Neural cell (in vitro differentiated cells): ENCODE results near the gene RIN3. TPM values are rescaled to one million over a fixed set of nuclear protein-coding genes. Genes with fewer than 3 reads are reported as not detected.

Source experiments
- H2AFZ ChIP-seq: fragments of 200-600, 300-800 bp; sonication (generic), shearing (Covaris generic); 2 replicates; pipeline ENCODE4 v1.6.0; 2014; ENCODE audit warnings: low read depth, mild to moderate bottlenecking, antibody characterized with exemption, low read length, moderate library complexity
- H3F3A ChIP-seq: fragments of 200-600 bp; shearing (Covaris generic); 2 replicates; pipeline ENCODE4 v1.6.1; 2016; ENCODE audit warnings: mild to moderate bottlenecking, moderate library complexity, mixed read lengths, antibody characterized with exemption, low read length; ENCODE audit not compliant: insufficient read depth, poor library complexity, severe bottlenecking
- H3K27ac ChIP-seq: fragments of 200-600, 300-800 bp; sonication (generic), shearing (Covaris generic); 2 replicates; pipeline ENCODE4 v1.5.1; 2014; ENCODE audit warnings: mild to moderate bottlenecking, low read length, moderate library complexity
- H3K27me3 ChIP-seq: fragments of 300-800, 200-600 bp; sonication (generic), shearing (Covaris generic); 2 replicates; pipeline ENCODE4 v1.6.0; 2014; ENCODE audit warnings: mild to moderate bottlenecking, low read depth, low read length, moderate library complexity; ENCODE audit not compliant: insufficient read depth
- H3K36me3 ChIP-seq: fragments of 300-800, 200-600 bp; sonication (generic), shearing (Covaris generic); 2 replicates; pipeline ENCODE4 v1.5.1; 2014; ENCODE audit warnings: mild to moderate bottlenecking, antibody characterized with exemption, low read length, moderate library complexity; ENCODE audit not compliant: insufficient read depth
- H3K4me2 ChIP-seq: fragments of 300-800, 200-600 bp; sonication (generic), shearing (Covaris generic); 2 replicates; pipeline ENCODE4 v1.6.0; 2014; ENCODE audit warnings: mild to moderate bottlenecking, low read length
- H3K4me3 ChIP-seq: fragments of 300-800, 200-600 bp; sonication (generic), shearing (Covaris generic); 2 replicates; pipeline ENCODE4 v1.5.1; 2014; ENCODE audit warnings: mild to moderate bottlenecking, low read length, moderate library complexity
- H3K79me2 ChIP-seq: fragments of 200-600 bp; shearing (Covaris generic); replicated peaks from 2 replicates; pipeline ENCODE4 v1.6.0; 2014; ENCODE audit warnings: mild to moderate bottlenecking, low read length, moderate library complexity; ENCODE audit not compliant: insufficient read depth
- H3K9ac ChIP-seq: fragments of 300-800, 200-600 bp; sonication (generic), shearing (Covaris generic); 2 replicates; pipeline ENCODE4 v1.6.1; 2016; ENCODE audit warnings: mild to moderate bottlenecking, low read length, mixed read lengths
- H3K9me2 ChIP-seq: fragments of 200-600 bp; shearing (Covaris generic); 2 replicates; pipeline ENCODE4 v1.6.1; 2016; ENCODE audit warnings: mild to moderate bottlenecking, low read length, mixed read lengths; ENCODE audit not compliant: insufficient read depth
- H3K9me3 ChIP-seq: fragments of 200-600, 300-800 bp; sonication (generic), shearing (Covaris generic); 2 replicates; pipeline ENCODE4 v1.6.1; 2016; ENCODE audit warnings: mild to moderate bottlenecking, mixed run types, low read length, moderate library complexity, mixed read lengths
- H4K20me1 ChIP-seq: fragments of 200-600 bp; shearing (Covaris generic); 2 replicates; pipeline ENCODE4 v1.6.1; 2016; ENCODE audit warnings: mild to moderate bottlenecking, mixed run types; ENCODE audit not compliant: insufficient read depth
- CTCF ChIP-seq: fragments of 450-650 bp; IDR thresholded peaks from 2 replicates; pipeline ENCODE4 v1.5.1; 2014; ENCODE audit warnings: antibody characterized with exemption, mild to moderate bottlenecking, moderate library complexity; ENCODE audit not compliant: poor library complexity, severe bottlenecking
- EP300 ChIP-seq: fragments of 450-650 bp; conservative IDR thresholded peaks from 2 replicates; pipeline ENCODE4 v1.6.1; 2014; ENCODE audit warnings: antibody characterized with exemption, mild to moderate bottlenecking, moderate library complexity; ENCODE audit not compliant: poor library complexity, severe bottlenecking
- EZH2 ChIP-seq: fragments of 200-600, 300-800 bp; shearing (Covaris generic), sonication (generic); IDR thresholded peaks from 2 replicates; pipeline ENCODE4 v1.6.1; 2014; ENCODE audit warnings: antibody characterized with exemption, low read length, borderline replicate concordance, mild to moderate bottlenecking; ENCODE audit not compliant: insufficient read depth, poor library complexity, severe bottlenecking
- MXI1 ChIP-seq: fragments of 450-650 bp; conservative IDR thresholded peaks from 2 replicates; pipeline ENCODE4 v1.6.1; 2014; ENCODE audit warnings: antibody characterized with exemption, mild to moderate bottlenecking; ENCODE audit not compliant: poor library complexity, severe bottlenecking
- POLR2AphosphoS5 ChIP-seq: IDR thresholded peaks from 2 replicates; pipeline ENCODE4 v1.6.1; 2012
- RAD21 ChIP-seq: fragments of 450-650 bp; conservative IDR thresholded peaks from 2 replicates; pipeline ENCODE4 v1.6.1; 2014; ENCODE audit warnings: antibody characterized with exemption, mild to moderate bottlenecking, moderate library complexity
- REST ChIP-seq: IDR thresholded peaks from 2 replicates; pipeline ENCODE4 v1.6.1; 2012; ENCODE audit warnings: borderline replicate concordance
- SMC3 ChIP-seq: fragments of 450-650 bp; conservative IDR thresholded peaks from 2 replicates; pipeline ENCODE4 v1.6.1; 2014; ENCODE audit warnings: antibody characterized with exemption, mild to moderate bottlenecking, moderate library complexity; ENCODE audit not compliant: poor library complexity
- TAF1 ChIP-seq: IDR thresholded peaks from 2 replicates; pipeline ENCODE4 v1.6.1; 2012; ENCODE audit warnings: low read depth
- polyA plus RNA-seq: library from polyadenylated mRNA; depleted of rRNA; stranded (reverse); fragments of >200 nt; gene quantifications from 2 replicates; pipeline ENCODE4 v1.2.3, GENCODE V29; 2014

The RIN3 gene
- polyA plus RNA-seq, 1 donor from 2014 or later = not detected

GRCh38 chr14:92584816-92585215 lies 71.2 kb downstream of the RIN3 start:
- Histone ChIP-seq H3K9ac (no peak overlapping the region), H3K9me3 (no peaks in the 10 kb centered on the region), H3K79me2 (no peaks in the 10 kb centered on the region), H4K20me1 (no peaks in the 10 kb centered on the region), H3K9me2 (no peaks in the 10 kb centered on the region), H2AFZ (no peak overlapping the region), H3K4me3 (no peak overlapping the region), H3K4me2 (no peak overlapping the region), H3K27me3 (no peaks in the 10 kb centered on the region), H3F3A (no peaks in the 10 kb centered on the region), H3K36me3 (no peaks in the 10 kb centered on the region), H3K27ac (no peak overlapping the region)
- TF ChIP-seq REST (no peak), POLR2AphosphoS5 (no peak), EZH2 (no peak), CTCF (no peak), SMC3 (no peak), RAD21 (no peak), EP300 (no peak), TAF1 (no peak), MXI1 (no peak)

GRCh38 chr14:92585981-92586937 lies 72.7 kb downstream of the RIN3 start:
- no peak for TF ChIP-seq EZH2
- TF ChIP-seq TAF1 = no peak
- no peak for TF ChIP-seq EP300
- TF ChIP-seq REST = no peak
- no peaks in the 10 kb centered on the region for H3K27me3 ChIP-seq
- no peaks in the 10 kb centered on the region for H3F3A ChIP-seq
- no peak overlapping the region for H3K27ac ChIP-seq
- H3K9me3 ChIP-seq = no peaks in the 10 kb centered on the region
- no peak overlapping the region for H3K4me2 ChIP-seq
- no peaks in the 10 kb centered on the region for H3K9me2 ChIP-seq
- H3K9ac ChIP-seq = no peak overlapping the region
- H3K36me3 ChIP-seq = no peaks in the 10 kb centered on the region
- H2AFZ ChIP-seq = no peak overlapping the region
- H3K79me2 ChIP-seq = no peaks in the 10 kb centered on the region
- no peaks in the 10 kb centered on the region for H4K20me1 ChIP-seq
- no peak overlapping the region for H3K4me3 ChIP-seq
